HG02623 (cell line): Measurements from ENCODE around the gene ITPR3.
"Not testable (repeated sequence)": the region's sequence is repeated elsewhere in the genome, so short reads cannot be mapped to it uniquely, and the experiment has no call there.

Source experiments
- ATAC-seq: cut with Tn5 transposase; IDR thresholded peaks from one replicate; pipeline ENCODE4 v1.9.1; 2021; ENCODE audit warnings: moderate library complexity; ENCODE audit not compliant: unreplicated experiment

The ITPR3 gene

GRCh38 chr6:33590531-33591198, 30.5 kb upstream of the ITPR3 start:
- no peak for ATAC-seq

- no peak for ATAC-seq
These were observed 29.6 kb upstream of the ITPR3 start for GRCh38 chr6:33591424-33592032.

GRCh38 chr6:33592280-33592594, 28.9 kb upstream of the ITPR3 start:
- ATAC-seq = no peak

GRCh38 chr6:33592595-33593413, 28.3 kb upstream of the ITPR3 start:
- ATAC-seq = no peak

- no peak for ATAC-seq
These were observed 27.8 kb upstream of the ITPR3 start for GRCh38 chr6:33593414-33593727.

- ATAC-seq = no peak
These were observed 25.9 kb upstream of the ITPR3 start for GRCh38 chr6:33595001-33595846.

- ATAC-seq = not testable (repeated sequence)
These were observed 24.2 kb upstream of the ITPR3 start for GRCh38 chr6:33596894-33597293.

- no peak for ATAC-seq
These were observed 23.4 kb upstream of the ITPR3 start for GRCh38 chr6:33597551-33598322.

- no peak for ATAC-seq
These were observed 21.6 kb upstream of the ITPR3 start for GRCh38 chr6:33599413-33599938.

GRCh38 chr6:33600761-33601160, 20.4 kb upstream of the ITPR3 start:
- ATAC-seq = no peak

GRCh38 chr6:33602180-33602579, 18.9 kb upstream of the ITPR3 start:
- no peak for ATAC-seq

GRCh38 chr6:33604941-33605854, 15.9 kb upstream of the ITPR3 start:
- no peak for ATAC-seq

GRCh38 chr6:33606642-33607041, 14.5 kb upstream of the ITPR3 start:
- ATAC-seq = no peak

- no peak for ATAC-seq
These were observed 13.9 kb upstream of the ITPR3 start for GRCh38 chr6:33607126-33607783.

GRCh38 chr6:33607784-33608161, 13.3 kb upstream of the ITPR3 start:
- ATAC-seq = no peak

- ATAC-seq = no peak
These were observed 12.1 kb upstream of the ITPR3 start for GRCh38 chr6:33609019-33609418.

- no peak for ATAC-seq
These were observed 11.6 kb upstream of the ITPR3 start for GRCh38 chr6:33609528-33609927.

- no peak for ATAC-seq
These were observed 11.1 kb upstream of the ITPR3 start for GRCh38 chr6:33610067-33610466.
